Left renal cortex interstitium (tissue), 4 donors: Measurements from ENCODE around the gene VTI1A. TPM values are rescaled to one million over a fixed set of nuclear protein-coding genes. Genes with fewer than 3 reads are reported as not detected.

Source experiments
- DNase-seq, 4 donors: peaks; one replicate each; pipeline ENCODE4 v3.0.0-alpha.2; 2013; ENCODE audit warnings: low read depth in 4 of 4, low spot score in 2 of 4, missing footprints in 1 of 4
- polyA plus RNA-seq, 4 donors: library from polyadenylated mRNA; unstranded; fragments of 120-200 nt; gene quantifications; one replicate each; pipeline ENCODE4 v1.2.1, GENCODE V29; 2013; ENCODE audit not compliant: insufficient read length in 4 of 4

The VTI1A gene
- polyA plus RNA-seq, 4 donors, result 20.8 to 24.5 (median 22.1) TPM

GRCh38 chr10:112663234-112664125 is 216.5 kb downstream of the VTI1A start:
- no peak for DNase-seq

GRCh38 chr10:112666094-112666493 is 219.1 kb downstream of the VTI1A start:
- no peak for DNase-seq

GRCh38 chr10:112669989-112670388 is 223.0 kb downstream of the VTI1A start:
- DNase-seq, result no peak

GRCh38 chr10:112671743-112672142 is 224.7 kb downstream of the VTI1A start:
- DNase-seq, result no peak

GRCh38 chr10:112672706-112673105 is 225.7 kb downstream of the VTI1A start:
- DNase-seq, result no peak

- no peak for DNase-seq
Observed at GRCh38 chr10:112675560-112676083, 228.6 kb downstream of the VTI1A start.

- no peak for DNase-seq
Observed at GRCh38 chr10:112677689-112678088, 230.7 kb downstream of the VTI1A start.

- no peak for DNase-seq
Observed at GRCh38 chr10:112678581-112678980, 231.6 kb downstream of the VTI1A start.

- no peak for DNase-seq
Observed at GRCh38 chr10:112678987-112679386, 232.0 kb downstream of the VTI1A start.

GRCh38 chr10:112679392-112679791 is 232.4 kb downstream of the VTI1A start:
- no peak for DNase-seq

- DNase-seq, result no peak
Observed at GRCh38 chr10:112680586-112680985, 233.6 kb downstream of the VTI1A start.

GRCh38 chr10:112687647-112688046 is 240.6 kb downstream of the VTI1A start:
- no peak for DNase-seq

- peak in 1 of 4 donors; percentile 10 for DNase-seq
Observed at GRCh38 chr10:112689327-112690072, 242.5 kb downstream of the VTI1A start.

GRCh38 chr10:112695539-112695938 is 248.5 kb downstream of the VTI1A start:
- no peak for DNase-seq

- no peak for DNase-seq
Observed at GRCh38 chr10:112696592-112696991, 249.6 kb downstream of the VTI1A start.

- no peak for DNase-seq
Observed at GRCh38 chr10:112698133-112698817, 251.3 kb downstream of the VTI1A start.

- no peak for DNase-seq
Observed at GRCh38 chr10:112698818-112699164, 251.8 kb downstream of the VTI1A start.

- no peak for DNase-seq
Observed at GRCh38 chr10:112700215-112700671, 253.2 kb downstream of the VTI1A start.

GRCh38 chr10:112701211-112701877 is 254.3 kb downstream of the VTI1A start:
- no peak for DNase-seq

GRCh38 chr10:112701878-112702255 is 254.9 kb downstream of the VTI1A start:
- DNase-seq, result no peak
